Liver (tissue), 3 donors: ENCODE measurements around the gene LRRC2.

Experiments
- JUND ChIP-seq, 2 donors: IDR thresholded peaks; 2 replicates each; pipeline ENCODE4 v1.6.1; 2016; ENCODE audit warnings: antibody characterized with exemption in 2 of 2
- TF ChIP-seq, protein P1 (sequence below): fragments of 150-350 bp; IDR thresholded peaks from 2 replicates; pipeline ENCODE4 v1.5.1; 2017; ENCODE audit warnings: improper control_type of control experiment, low read depth, low read length; ENCODE audit not compliant: missing input control
- TF ChIP-seq, protein P2 (sequence below): IDR thresholded peaks from 2 replicates; pipeline ENCODE4 v1.6.1; 2016; ENCODE audit warnings: antibody characterized with exemption
- TF ChIP-seq, protein P3 (sequence below): IDR thresholded peaks from 2 replicates; pipeline ENCODE4 v1.6.1; 2016; ENCODE audit warnings: antibody characterized with exemption
- TF ChIP-seq, protein P4 (sequence below): IDR thresholded peaks from 2 replicates; pipeline ENCODE4 v1.6.1; 2016; ENCODE audit warnings: antibody characterized with exemption, mild to moderate bottlenecking
- donor health status: healthy.
- donor health status: healthy.

DNA sequence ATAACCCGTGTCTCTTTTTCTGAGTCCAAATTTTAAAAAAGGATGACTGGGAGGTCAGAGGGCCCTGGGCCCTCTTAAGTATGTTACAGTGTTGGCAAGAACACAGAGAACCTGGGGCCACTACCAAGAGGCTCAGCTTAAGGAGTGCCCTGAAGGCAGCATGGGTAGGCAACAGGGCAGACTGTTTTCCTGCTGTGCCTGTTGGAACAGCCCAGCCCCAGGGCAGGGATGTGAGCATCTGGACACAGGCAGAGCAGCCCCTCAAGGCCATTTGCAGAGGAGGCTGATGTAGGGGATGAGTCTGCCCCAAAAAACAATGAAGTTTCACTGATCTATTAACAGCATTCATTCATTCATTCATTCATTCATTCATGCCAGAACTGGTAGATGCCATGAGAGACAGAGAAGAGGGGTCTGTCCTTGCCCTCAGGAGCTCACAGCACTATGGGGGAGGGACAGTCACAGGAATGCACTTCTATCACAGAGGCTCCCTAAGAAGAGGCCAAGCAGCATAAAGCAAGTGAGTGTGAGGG lies 99.2 kb downstream of the LRRC2 start:
- TF ChIP-seq, protein P1, sequence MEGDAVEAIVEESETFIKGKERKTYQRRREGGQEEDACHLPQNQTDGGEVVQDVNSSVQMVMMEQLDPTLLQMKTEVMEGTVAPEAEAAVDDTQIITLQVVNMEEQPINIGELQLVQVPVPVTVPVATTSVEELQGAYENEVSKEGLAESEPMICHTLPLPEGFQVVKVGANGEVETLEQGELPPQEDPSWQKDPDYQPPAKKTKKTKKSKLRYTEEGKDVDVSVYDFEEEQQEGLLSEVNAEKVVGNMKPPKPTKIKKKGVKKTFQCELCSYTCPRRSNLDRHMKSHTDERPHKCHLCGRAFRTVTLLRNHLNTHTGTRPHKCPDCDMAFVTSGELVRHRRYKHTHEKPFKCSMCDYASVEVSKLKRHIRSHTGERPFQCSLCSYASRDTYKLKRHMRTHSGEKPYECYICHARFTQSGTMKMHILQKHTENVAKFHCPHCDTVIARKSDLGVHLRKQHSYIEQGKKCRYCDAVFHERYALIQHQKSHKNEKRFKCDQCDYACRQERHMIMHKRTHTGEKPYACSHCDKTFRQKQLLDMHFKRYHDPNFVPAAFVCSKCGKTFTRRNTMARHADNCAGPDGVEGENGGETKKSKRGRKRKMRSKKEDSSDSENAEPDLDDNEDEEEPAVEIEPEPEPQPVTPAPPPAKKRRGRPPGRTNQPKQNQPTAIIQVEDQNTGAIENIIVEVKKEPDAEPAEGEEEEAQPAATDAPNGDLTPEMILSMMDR, result no peak
- TF ChIP-seq, protein P2, sequence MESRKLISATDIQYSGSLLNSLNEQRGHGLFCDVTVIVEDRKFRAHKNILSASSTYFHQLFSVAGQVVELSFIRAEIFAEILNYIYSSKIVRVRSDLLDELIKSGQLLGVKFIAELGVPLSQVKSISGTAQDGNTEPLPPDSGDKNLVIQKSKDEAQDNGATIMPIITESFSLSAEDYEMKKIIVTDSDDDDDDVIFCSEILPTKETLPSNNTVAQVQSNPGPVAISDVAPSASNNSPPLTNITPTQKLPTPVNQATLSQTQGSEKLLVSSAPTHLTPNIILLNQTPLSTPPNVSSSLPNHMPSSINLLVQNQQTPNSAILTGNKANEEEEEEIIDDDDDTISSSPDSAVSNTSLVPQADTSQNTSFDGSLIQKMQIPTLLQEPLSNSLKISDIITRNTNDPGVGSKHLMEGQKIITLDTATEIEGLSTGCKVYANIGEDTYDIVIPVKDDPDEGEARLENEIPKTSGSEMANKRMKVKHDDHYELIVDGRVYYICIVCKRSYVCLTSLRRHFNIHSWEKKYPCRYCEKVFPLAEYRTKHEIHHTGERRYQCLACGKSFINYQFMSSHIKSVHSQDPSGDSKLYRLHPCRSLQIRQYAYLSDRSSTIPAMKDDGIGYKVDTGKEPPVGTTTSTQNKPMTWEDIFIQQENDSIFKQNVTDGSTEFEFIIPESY, result no peak
- TF ChIP-seq, protein P3, sequence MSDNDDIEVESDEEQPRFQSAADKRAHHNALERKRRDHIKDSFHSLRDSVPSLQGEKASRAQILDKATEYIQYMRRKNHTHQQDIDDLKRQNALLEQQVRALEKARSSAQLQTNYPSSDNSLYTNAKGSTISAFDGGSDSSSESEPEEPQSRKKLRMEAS, result no peak
- TF ChIP-seq, protein P4, sequence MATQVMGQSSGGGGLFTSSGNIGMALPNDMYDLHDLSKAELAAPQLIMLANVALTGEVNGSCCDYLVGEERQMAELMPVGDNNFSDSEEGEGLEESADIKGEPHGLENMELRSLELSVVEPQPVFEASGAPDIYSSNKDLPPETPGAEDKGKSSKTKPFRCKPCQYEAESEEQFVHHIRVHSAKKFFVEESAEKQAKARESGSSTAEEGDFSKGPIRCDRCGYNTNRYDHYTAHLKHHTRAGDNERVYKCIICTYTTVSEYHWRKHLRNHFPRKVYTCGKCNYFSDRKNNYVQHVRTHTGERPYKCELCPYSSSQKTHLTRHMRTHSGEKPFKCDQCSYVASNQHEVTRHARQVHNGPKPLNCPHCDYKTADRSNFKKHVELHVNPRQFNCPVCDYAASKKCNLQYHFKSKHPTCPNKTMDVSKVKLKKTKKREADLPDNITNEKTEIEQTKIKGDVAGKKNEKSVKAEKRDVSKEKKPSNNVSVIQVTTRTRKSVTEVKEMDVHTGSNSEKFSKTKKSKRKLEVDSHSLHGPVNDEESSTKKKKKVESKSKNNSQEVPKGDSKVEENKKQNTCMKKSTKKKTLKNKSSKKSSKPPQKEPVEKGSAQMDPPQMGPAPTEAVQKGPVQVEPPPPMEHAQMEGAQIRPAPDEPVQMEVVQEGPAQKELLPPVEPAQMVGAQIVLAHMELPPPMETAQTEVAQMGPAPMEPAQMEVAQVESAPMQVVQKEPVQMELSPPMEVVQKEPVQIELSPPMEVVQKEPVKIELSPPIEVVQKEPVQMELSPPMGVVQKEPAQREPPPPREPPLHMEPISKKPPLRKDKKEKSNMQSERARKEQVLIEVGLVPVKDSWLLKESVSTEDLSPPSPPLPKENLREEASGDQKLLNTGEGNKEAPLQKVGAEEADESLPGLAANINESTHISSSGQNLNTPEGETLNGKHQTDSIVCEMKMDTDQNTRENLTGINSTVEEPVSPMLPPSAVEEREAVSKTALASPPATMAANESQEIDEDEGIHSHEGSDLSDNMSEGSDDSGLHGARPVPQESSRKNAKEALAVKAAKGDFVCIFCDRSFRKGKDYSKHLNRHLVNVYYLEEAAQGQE, result no peak
- TF ChIP-seq JUND (IDR thresholded peaks at IDR 0.05), result no peak
